ENCODE results near the gene DMAP1.

DMAP1 gene

DNA sequence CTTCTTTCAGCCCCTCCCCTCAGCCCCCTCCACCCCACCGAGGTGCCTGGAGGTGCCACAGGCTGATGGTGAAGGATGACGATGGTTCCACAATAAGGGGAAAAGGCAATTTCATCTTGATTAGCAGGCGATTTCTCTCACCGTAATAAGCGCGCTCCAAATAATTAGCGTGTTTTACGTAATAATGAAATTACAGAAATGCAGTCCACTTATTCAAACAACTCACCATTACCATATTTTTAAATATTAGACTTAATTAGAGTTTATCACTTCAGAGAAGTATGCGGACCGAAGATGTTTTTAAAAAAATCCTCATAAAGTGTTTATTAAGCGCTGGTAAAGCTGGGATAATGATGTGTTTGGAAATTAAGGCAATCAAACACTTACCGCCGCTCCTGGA is 14.9 kb downstream of the DMAP1 start:
- DNase-seq = no peak

DNA sequence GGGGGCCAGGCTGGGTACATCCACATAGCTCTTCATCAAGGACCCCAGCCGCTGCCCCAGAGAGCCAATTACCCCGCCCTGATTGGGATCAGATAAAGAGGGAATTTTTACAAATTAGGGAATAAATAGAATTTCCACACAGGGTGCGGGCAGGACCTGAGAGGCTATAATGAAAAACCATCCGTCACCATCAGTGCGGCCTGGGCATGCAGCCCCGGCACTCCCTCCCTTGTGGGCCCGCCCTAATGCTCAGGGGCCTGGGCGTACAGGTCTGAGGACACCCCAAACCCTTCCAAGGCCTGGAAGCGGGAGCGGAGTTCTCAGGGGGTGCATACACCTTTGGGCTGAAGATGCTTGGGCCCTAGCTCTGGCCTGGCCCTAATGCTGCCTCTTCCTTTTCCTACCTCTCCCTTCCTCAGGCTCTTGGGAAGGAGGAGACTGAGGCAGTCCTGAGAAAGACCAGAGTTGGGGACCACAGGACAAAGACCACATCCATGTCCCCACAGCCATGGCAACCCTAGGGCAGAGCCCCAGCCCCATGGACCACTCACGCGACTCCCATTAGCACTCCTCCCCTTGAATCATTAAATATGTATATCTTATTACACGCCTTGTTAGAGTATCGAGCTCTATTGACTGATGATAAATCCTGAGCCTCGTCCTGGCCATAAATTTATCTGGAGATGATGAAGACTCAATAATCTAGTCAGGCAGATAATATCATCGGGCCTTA is 16.3 kb downstream of the DMAP1 start:
- no peak for DNase-seq

DNA sequence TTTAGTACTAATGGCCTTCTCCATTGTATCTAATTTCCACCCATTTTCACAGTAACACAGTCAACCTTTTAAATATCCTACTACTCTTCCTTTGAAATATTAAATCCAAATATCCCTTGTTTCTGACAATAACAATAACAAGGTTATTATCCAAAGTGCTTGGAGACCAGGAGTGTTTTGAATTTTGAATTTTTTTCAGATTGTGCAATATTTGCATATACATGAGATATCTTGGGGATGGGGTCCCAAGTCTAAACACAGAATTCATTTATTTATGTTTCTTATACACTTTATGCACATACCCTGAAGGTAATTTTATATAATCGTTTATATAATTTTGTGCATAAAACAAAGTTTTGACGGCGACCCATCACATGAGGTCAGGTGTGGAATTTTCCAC is 17.5 kb downstream of the DMAP1 start:
- DNase-seq = no peak

DNA sequence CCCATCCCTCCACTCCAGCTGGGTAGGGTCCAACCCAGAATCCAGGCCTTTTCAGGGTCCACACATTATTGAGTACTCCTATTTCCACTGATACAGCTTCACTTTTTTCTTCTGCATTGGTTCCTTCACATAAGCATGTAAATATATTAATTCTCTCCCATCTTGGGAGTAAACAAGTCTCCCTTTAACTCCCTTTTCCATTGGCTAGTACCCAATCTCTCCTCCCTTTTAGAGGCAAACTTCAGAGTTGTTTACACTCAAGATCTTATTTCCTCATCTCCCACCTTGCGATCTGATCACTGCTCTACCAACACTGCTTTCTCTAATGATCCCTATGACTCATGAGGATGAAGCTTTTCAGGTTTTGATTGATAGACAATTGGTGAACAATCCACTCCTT is 20.3 kb downstream of the DMAP1 start:
- DNase-seq = no peak

DNA sequence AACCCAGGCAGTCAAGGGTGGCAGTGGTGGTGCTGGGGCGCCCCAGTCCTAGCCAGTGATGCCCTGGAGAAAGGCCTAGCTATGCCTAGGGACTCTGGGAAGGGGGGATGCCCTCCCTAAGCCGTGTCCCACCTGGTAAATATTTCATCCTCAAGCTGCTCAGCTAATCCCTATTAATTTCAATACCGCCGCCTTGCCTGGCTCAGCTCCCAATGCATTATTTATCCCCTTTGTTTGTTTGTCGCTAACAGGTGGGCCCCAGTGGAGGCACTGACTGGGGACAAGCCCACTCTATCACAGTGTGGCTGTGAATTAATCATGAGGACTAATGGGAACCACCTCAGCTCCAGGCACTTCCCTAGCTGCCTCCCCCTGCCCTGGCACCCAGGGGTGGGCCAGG is 22.5 kb downstream of the DMAP1 start:
- no peak for DNase-seq

DNA sequence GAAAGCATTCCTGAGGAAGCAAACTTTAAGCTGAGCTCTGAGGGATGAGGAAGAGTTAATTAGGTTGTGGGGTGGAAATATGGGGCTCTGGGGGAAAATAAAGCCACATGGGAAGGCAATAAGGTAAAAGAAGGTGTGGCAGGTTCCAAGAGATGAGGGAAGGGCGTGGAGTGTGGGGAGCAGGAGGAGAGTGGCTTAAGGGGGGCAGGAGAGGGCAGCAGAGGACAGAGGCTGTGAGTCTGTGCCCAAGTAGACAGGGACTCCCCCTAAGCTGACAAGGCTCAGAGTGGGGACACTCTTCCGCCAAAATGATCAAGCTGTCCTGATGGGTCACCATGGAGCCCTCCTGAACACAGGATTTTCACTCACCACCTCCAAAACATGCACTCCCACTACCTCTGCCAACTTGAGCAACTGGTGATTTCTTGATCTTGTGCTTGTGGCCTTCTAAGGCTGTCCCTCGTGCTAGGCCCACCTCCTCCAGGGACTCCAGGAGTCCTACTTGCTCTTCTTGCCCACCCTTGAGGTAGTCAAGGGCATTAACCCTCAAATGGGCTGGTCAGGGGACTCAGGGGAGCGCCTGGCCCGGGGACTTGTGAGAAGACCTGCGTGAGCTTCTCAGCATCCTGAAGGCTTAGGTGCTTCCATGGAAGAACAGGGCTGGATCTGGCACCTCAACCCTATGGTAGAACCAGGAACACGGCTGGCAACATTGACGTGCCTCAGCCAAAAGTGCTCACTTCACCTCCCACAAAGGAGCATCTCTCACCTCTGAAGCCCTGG is 23.4 kb downstream of the DMAP1 start:
- no peak for DNase-seq

DNA sequence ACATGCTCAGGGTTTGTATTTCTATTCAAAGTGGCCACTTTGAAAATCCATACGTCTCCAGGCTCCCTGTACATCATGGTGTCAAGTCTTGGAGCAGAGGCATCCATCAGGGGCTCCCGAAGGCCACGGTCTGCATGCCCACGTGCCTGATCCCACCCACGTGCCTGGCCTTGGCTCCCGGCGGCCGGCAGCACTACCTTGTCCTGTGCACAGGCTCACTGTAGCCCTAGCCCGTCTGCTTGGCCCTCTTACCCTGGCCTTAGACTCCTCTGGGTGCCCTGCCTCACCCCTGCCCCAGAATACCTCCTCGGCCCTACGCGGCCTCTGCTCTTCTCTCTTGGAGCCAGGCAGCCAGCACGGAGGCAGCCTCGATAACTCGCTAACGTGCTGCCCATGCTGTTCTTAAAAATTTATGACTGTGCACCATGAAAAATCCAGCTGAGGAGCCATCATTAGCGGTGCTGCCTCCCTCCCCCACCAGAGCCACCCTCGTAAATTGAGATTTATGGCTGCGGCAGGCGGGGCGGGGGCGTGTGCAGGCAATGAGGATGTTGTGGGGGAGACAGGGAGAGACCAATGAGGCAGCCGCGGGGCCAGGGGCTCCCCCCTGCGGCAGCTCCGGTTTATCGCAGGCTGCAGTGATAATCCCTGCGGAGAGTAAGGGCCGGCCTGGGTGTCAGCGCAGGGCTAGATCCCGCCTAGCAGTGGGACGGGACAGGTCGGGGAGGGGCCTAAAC is 24.6 kb downstream of the DMAP1 start:
- DNase-seq = peak in 1 of 2 donors; percentile 55

DNA sequence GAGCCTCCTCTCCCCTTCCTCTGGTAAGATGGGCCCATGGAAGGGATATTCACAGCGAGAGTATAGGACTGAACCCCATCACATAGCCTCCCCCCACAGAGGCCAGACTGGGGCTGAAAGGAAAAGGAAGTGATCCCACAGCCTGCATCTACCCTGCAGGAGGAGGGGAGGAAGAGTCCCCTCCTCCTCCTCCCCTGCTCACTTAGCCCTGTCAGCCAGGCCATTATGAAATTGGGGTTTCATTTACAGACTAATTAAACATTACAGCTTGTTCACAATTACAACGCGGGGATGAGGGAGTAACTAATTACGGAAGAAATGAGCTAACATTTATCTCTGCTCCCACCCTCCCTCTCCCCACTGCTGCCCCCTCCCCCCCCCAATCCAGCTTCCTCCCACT is 25.4 kb downstream of the DMAP1 start:
- no peak for DNase-seq

DNA sequence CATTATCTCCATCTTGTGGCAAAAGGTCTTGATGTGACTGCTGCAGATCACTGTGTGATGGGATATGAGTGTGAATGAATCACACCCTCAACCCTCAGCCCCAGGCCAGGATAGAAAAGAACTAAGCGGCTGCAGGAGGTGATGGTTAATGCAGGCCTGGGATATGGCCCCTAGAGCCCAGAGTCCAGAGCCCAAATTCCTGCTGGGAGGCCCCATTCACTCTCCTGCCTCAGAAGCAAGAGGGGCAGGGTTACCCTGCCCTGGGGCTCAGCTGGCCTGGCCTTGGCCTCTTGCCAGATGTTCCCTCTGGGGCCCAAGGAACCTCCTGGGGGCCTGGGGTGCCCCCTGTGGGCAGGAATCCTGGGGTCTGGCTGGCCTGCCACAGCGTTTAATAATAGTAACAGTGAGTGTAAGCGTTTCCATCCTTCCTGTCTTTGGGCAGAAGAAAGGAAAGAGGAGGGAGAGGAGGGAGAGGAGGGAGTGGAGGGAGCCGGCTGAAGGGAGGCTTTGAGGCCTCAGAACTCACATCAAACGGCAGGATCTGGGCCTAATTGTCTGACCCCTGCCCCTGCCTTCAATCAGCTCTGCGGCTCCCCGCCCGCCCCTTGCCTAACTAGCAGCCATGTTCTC is 26.2 kb downstream of the DMAP1 start:
- no peak for DNase-seq

DNA sequence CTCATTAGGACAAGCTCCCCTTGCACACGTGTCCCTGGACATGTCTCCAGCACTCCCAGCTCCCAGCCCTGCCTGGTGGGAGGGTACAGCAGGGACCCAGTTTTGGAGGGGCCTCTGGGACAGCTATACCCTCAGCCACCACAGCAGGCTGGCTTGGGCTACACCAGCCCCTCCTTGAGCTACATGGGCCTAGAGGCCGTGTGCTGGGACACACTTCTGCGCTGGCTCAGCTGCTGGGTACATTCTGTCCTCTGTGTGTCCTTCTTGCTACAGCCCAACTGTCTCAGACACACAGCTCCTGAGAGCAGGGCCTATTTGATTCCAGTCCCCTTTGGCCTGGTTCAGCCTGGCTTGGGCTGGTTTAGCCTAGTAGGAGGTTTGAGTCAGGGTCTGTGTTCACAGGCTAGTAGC is 26.7 kb downstream of the DMAP1 start:
- no peak for DNase-seq

DNA sequence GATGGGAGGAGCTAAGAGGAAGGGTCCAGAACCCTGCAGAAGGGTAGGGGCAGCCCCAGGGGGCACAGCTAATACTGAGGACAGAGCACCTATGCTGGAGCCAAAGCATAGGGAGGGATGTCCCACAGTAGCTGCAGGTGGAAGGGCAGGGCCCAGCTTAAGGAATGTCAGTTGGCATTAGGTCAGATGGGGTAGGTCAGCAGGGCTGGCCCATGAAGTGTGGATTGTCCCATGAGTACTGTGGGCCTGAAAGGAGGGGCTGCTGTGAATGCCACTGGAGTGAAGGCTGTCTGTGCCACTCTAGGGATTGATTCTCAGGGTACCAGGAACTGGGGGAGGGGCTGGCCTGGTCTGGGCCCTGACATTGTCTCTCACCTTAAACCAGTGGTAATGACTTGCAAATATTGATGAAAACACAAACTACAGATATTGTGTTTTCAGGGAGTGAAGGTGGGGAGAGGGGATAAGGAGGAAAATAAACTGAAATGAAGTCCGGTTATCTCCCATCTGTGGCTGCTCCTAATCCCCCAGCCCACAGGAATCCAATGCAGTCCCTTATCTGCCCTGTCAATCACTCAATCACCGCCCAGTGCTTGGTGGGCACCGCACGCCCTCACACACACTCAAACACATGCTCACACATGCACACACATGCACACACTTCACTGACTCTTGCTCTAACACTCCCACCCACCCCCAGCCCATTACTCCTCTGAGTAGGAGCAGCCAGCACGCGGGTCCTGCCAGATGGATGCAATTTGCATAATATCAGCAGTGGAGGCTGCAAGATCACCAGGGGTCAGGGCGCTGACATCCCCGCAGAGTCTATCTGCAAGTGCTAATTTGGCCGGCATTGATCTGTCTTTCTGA is 27.8 kb downstream of the DMAP1 start:
- DNase-seq = no peak

DNA sequence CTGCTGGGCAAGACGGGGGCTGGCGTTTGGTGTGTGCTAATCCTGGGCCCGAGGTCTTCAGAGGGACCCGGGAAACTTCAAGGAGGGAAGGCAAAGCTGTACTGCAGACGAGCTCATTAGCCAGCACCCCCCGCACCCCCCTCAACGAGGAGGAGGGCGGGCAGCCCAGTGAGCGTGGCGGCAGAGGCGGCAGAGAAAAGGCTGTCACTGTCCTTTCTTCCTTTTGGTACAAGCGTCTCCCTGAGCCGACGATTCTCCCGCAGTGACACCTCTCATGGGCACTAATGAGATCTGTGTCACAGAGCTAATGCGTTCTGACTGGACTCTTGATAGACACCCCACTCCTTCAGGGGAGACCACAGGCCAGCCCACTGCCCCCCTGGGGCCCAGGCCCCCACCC is 29.5 kb downstream of the DMAP1 start:
- DNase-seq = no peak

DNA sequence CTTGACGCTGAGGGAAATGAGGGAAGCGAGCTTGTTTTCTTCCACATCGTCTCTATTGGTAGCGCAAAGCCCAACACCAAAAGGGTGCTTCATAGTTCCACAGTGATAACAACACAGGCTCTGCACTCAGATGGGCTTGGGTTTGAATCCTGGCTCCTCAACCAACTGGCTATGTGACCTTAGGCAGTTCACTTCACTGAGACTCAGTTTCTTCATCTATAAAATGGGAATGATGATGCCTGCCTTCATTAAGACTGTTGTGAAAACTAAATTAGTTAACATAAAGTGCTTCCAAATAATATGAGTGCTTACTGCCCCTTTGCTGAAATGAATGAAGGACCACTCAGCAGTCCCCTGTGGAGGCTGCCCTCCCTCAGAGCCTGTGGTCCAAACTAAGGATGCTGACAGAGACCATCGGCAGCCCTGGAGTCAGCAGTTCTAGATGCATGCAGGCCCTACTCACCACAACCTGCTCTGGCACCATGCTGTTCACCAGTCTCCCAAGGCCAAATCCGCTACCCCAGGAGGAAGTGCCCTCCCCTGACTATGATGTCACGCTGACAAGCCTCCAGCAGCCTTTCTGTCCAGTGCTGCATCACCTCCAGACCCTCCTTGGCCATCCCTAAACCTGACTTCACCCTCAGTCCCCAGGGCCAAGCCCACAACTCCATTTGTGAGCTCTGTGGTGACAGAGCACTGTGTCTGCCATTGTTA is 30.7 kb downstream of the DMAP1 start:
- DNase-seq = no peak

DNA sequence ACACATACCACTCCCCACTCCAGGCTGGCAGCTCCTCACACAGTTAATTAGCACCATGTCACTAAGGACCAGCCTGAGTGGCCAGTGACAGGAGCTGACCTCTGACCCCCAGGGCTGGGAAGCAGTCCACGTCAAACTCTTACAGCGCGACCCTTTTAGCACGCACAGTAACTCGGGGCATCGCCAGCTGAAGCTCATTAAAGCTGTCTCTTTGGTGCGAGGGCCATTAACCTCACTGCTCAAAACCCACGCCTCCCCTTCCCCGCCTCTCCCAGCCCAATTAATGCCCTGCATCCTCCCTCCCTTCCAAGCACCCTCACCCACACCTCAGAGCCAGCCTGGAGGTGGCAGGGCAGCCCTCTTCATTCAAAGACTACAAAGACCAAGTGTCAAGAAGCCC is 31.7 kb downstream of the DMAP1 start:
- DNase-seq = no peak

DNA sequence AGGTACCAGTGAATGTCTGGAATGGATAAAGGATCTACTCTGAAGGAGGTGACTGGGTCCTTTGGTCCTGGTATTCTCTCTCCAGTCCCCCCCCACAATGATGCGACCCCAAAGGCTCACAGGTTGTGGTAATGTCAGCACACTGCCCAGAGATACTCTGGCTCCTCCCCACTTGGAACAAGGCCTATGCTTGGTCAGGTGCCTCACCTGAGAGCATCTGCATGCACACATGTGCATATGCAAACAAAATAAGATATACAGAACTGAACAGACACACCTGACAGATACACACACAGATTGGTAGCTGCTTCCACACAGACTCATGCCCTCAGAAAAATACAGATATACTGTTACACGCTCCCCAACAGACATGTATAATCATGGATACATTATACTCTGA is 33.5 kb downstream of the DMAP1 start:
- no peak for DNase-seq

DNA sequence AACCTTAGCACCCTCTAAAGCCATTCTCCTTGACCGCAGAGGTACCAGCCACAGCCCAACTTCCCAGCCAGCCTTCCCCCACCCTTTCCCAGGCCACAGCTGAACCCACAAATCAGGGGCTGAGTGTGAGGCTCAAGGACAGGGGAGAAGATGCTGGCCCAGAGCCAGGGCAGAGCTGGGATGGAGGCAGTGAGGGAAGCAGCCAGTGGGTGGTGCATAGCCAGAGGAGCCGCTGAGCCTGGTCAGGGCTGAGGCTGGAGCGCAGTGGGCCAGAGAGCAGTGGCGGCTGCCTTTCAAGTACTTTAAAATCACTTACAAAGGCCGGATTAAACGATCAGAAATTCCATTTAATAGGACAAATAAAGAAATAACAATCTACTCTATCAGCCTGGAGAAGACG is 36.3 kb downstream of the DMAP1 start:
- no peak for DNase-seq

DNA sequence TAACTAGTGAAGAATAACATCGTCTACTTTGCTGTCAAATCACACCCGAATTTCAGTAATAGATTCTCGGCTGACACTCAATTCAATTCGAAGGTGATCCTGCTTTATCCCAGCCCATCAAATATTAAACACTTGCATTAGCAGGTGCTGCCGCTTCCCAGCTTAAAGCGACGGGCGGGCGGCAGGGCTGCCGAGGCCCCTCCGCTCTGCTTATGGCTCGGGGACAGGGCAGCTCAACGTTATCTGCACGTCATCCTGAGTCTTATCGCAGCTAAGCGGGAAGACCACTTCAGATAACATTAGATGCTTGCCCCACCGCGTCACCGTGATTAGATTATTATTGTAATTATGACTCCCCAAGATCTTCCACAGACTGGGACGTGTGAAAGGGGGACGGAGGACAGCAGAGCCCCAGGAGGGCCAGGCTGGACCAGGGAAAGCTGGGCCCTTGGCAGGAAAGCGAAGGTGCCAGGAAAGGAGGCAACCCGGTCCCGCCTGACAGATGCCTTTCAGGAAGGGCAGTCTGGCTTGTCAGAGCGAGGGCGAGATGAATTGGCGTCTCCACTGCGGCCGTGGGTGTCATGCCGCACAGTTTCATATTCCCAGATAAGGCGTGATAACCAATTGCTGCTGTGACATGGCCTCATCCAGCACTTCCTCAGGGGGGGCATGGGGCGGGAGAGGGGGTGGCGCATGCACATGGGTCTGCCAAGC is 37.0 kb downstream of the DMAP1 start:
- DNase-seq = no peak

DNA sequence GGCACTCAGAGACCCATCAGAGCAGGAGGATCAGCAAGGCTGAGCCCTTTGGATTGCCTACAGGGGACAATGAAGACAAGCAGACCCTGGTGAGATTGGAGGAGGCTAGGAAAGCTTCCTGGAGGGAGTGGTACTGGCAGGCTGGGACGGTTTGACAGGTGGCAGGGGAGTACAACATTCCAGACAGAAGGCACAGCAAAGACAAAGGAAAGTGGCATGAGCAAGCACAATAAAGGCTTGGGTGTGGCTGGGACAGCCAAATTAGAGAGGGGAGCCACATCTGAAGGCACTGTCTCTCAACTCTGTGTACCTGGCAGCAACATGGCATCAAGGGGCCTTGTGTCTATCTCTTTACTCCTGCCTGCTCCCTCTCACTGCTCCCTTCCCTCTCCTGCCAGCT is 38.2 kb downstream of the DMAP1 start:
- no peak for DNase-seq

DNA sequence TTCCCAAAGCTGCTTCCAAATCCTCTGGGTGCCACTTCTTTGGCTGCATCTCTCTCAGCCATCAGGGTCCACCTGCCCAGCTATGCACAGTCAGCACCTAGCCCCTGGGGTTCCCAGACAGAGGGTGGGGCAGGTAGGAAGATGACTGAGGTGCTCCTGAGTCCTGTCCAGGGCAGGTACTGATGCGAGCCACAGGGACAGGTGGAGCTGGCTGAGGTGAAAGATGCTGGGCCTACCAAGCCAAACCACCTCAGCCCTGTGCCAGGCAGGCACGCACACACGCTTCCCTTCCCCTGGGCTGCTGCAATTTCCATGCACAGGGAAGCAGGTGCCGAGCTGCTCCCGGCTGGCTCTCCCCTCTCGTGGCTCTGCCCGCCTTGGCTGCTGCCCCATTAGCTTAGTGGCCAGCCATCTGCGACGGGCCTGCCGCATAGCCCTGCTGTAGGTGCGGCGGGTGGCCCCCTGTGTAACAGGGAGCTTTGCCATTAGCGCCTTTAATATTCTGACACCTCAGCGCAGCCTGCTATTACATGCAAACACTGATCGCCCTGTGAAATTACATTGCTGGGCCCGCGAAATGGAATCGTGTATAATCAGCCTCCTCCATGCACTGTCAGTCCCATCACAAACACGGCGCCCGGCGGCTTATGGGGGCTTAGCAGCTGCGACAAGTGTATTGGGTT is 38.9 kb downstream of the DMAP1 start:
- DNase-seq = no peak

DNA sequence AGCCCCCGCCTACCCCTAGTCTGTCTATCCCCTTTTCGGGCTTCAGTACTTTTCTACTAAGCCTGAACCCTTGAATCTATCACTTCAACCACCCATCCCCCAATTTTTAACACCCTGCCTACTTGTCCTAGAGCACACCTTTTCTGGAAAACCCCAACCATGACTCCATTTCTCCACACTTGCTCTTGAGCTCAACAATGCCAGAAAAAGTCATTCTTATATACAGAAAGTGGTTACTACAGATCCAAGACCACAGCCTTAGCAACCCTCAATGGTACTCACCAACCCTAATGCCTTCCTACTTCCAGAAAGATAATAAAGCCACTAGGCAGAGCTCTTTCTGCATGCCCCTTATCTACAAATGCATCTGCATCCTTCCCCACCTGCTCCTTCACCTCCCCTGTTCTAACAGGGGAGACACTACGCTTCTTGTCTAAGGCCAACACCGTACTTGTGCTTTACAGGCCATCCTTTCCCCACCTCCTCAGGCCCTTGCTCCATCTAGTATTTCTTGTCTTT is 41.2 kb downstream of the DMAP1 start:
- DNase-seq = peak in 1 of 2 donors; percentile 24
